NCI-H345 treated with DMSO at 0.1 percent for 48 hours (cell line): ENCODE data around the gene SEPHS1.
"Not testable (repeated sequence)": the region's sequence is repeated elsewhere in the genome, so short reads cannot be mapped to it uniquely, and the experiment has no call there.

ENCODE experiments used
- DNase-seq: peaks from one replicate; lab custom pipeline; 2025; ENCODE audit not compliant: unreplicated experiment; lab: John Stamatoyannopoulos, UW

SEPHS1 gene

GRCh38 chr10:13360587-13360986, 12.5 kb upstream of the SEPHS1 start:
- no peak for DNase-seq

GRCh38 chr10:13356392-13356791, 8.3 kb upstream of the SEPHS1 start:
- DNase-seq, result no peak

GRCh38 chr10:13354783-13355182, 6.7 kb upstream of the SEPHS1 start:
- no peak for DNase-seq

- no peak for DNase-seq
Measured at GRCh38 chr10:13352519-13352918, 4.4 kb upstream of the SEPHS1 start.

GRCh38 chr10:13351340-13351915, 3.3 kb upstream of the SEPHS1 start:
- DNase-seq, result no peak

GRCh38 chr10:13349463-13350274, 1.6 kb upstream of the SEPHS1 start:
- no peak for DNase-seq

- DNase-seq, result peak; percentile 53
Measured at GRCh38 chr10:13347500-13348156, 465 bp downstream of the SEPHS1 start.

- DNase-seq, result no peak
Measured at GRCh38 chr10:13347043-13347499, 1.0 kb downstream of the SEPHS1 start.

GRCh38 chr10:13346283-13347042, 1.6 kb downstream of the SEPHS1 start:
- DNase-seq, result no peak

- no peak for DNase-seq
Measured at GRCh38 chr10:13340626-13341376, 7.3 kb downstream of the SEPHS1 start.

GRCh38 chr10:13340068-13340467, 8.0 kb downstream of the SEPHS1 start:
- no peak for DNase-seq

- DNase-seq, result no peak
Measured at GRCh38 chr10:13338390-13339110, 9.5 kb downstream of the SEPHS1 start.

GRCh38 chr10:13337827-13338196, 10.3 kb downstream of the SEPHS1 start:
- no peak for DNase-seq

GRCh38 chr10:13337128-13337826, 10.8 kb downstream of the SEPHS1 start:
- no peak for DNase-seq

GRCh38 chr10:13335881-13336280, 12.2 kb downstream of the SEPHS1 start:
- DNase-seq, result no peak

- no peak for DNase-seq
Measured at GRCh38 chr10:13334556-13334955, 13.5 kb downstream of the SEPHS1 start.

- DNase-seq, result no peak
Measured at GRCh38 chr10:13331646-13332045, 16.4 kb downstream of the SEPHS1 start.

- not testable (repeated sequence) for DNase-seq
Measured at GRCh38 chr10:13330980-13331379, 17.1 kb downstream of the SEPHS1 start.

GRCh38 chr10:13329565-13329964, 18.5 kb downstream of the SEPHS1 start:
- DNase-seq, result no peak
